PC-3 (cell line): ENCODE measurements around the gene ST6GALNAC2.
A peak's percentile ranks its signal among the peaks of the same experiment; 100 is the strongest.

Experiments
- EZH2 ChIP-seq: fragments of 300-600 bp; sonication (generic); IDR thresholded peaks from one replicate; pipeline ENCODE4 v1.6.1; 2017; ENCODE audit warnings: antibody characterized with exemption, mild to moderate bottlenecking, low read length; ENCODE audit not compliant: unreplicated experiment
- EZH2phosphoT487 ChIP-seq: fragments of 300-600 bp; sonication (generic); IDR thresholded peaks from 2 replicates; pipeline ENCODE4 v1.6.1; 2018; ENCODE audit warnings: mild to moderate bottlenecking, antibody characterized with exemption, low read length, borderline replicate concordance
- TF ChIP-seq, protein P1 (sequence below): fragments of 300-600 bp; sonication (generic); conservative IDR thresholded peaks from 2 replicates; pipeline ENCODE4 v1.5.1; 2017; ENCODE audit warnings: antibody characterized with exemption, low read depth, mild to moderate bottlenecking, low read length

DNA sequence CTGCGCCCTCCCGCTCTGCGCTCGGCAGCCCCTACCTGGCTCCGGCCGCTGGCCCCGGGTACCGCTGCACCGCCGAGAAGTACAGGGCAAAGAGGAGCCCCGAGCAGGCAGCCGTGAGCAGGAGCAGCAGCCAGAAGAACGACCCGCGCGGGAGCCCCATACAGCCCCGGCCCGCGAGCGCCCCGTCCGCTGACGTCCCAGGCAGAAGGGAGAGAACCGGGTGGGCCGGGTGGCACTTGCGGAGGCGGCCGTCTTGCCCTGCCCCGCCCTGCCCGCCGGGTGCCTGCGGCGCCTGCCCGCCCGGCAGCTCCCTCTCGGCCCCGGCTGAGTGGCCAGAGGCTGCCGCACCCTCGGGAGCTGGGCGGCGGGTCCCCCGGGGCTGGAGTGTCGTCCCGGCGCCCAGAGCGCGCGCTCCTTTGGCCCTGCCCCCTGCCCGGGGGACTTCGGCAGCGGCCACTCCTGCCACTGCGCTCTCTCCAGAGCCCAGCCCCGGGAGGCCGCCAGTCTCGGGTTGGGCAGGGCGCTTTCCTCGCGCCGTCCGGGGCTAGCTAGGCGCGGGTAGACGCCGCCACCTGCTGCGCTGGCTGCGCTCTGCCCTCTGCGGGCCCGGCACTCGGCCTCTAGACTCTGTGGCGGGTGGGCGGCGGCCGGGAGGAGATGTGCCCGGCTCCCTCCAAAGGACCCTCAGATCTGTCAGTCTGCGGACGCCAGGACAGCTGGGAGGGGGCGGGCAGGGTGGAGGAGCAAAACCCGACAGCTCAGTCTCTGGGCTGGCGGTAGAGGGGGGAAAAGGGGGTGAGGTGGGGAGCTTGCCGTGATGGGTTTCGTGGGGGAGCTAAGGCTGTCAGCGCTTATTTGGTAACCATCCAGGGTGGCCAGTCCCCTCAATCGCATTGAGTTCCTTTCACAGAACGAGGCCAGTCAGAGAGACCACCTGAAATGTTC is at the start of gene ST6GALNAC2:
- TF ChIP-seq, protein P1, sequence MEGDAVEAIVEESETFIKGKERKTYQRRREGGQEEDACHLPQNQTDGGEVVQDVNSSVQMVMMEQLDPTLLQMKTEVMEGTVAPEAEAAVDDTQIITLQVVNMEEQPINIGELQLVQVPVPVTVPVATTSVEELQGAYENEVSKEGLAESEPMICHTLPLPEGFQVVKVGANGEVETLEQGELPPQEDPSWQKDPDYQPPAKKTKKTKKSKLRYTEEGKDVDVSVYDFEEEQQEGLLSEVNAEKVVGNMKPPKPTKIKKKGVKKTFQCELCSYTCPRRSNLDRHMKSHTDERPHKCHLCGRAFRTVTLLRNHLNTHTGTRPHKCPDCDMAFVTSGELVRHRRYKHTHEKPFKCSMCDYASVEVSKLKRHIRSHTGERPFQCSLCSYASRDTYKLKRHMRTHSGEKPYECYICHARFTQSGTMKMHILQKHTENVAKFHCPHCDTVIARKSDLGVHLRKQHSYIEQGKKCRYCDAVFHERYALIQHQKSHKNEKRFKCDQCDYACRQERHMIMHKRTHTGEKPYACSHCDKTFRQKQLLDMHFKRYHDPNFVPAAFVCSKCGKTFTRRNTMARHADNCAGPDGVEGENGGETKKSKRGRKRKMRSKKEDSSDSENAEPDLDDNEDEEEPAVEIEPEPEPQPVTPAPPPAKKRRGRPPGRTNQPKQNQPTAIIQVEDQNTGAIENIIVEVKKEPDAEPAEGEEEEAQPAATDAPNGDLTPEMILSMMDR = peak; percentile 60
- TF ChIP-seq EZH2 = no peak
- peak; percentile 74; the same call in 1 of the 2 replicates for TF ChIP-seq EZH2phosphoT487
